ENCODE results near the gene STPG1.

- TF ChIP-seq TAF1 (IDR thresholded peaks at IDR 0.05; ENCODE audit: low read depth) (no peak), EP300 (conservative IDR thresholded peaks at IDR 0.05; ENCODE audit: poor library complexity, severe bottlenecking) (no peak), EZH2 (IDR thresholded peaks at IDR 0.05; ENCODE audit: borderline replicate concordance, insufficient read depth, low read length, poor library complexity, severe bottlenecking) (no peak), MXI1 (conservative IDR thresholded peaks at IDR 0.05; ENCODE audit: poor library complexity, severe bottlenecking) (no peak), RAD21 (conservative IDR thresholded peaks at IDR 0.05) (no peak)
- TF ChIP-seq, protein P1, sequence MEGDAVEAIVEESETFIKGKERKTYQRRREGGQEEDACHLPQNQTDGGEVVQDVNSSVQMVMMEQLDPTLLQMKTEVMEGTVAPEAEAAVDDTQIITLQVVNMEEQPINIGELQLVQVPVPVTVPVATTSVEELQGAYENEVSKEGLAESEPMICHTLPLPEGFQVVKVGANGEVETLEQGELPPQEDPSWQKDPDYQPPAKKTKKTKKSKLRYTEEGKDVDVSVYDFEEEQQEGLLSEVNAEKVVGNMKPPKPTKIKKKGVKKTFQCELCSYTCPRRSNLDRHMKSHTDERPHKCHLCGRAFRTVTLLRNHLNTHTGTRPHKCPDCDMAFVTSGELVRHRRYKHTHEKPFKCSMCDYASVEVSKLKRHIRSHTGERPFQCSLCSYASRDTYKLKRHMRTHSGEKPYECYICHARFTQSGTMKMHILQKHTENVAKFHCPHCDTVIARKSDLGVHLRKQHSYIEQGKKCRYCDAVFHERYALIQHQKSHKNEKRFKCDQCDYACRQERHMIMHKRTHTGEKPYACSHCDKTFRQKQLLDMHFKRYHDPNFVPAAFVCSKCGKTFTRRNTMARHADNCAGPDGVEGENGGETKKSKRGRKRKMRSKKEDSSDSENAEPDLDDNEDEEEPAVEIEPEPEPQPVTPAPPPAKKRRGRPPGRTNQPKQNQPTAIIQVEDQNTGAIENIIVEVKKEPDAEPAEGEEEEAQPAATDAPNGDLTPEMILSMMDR (IDR thresholded peaks at IDR 0.05; ENCODE audit: poor library complexity, severe bottlenecking): no peak
- TF ChIP-seq, protein P2, sequence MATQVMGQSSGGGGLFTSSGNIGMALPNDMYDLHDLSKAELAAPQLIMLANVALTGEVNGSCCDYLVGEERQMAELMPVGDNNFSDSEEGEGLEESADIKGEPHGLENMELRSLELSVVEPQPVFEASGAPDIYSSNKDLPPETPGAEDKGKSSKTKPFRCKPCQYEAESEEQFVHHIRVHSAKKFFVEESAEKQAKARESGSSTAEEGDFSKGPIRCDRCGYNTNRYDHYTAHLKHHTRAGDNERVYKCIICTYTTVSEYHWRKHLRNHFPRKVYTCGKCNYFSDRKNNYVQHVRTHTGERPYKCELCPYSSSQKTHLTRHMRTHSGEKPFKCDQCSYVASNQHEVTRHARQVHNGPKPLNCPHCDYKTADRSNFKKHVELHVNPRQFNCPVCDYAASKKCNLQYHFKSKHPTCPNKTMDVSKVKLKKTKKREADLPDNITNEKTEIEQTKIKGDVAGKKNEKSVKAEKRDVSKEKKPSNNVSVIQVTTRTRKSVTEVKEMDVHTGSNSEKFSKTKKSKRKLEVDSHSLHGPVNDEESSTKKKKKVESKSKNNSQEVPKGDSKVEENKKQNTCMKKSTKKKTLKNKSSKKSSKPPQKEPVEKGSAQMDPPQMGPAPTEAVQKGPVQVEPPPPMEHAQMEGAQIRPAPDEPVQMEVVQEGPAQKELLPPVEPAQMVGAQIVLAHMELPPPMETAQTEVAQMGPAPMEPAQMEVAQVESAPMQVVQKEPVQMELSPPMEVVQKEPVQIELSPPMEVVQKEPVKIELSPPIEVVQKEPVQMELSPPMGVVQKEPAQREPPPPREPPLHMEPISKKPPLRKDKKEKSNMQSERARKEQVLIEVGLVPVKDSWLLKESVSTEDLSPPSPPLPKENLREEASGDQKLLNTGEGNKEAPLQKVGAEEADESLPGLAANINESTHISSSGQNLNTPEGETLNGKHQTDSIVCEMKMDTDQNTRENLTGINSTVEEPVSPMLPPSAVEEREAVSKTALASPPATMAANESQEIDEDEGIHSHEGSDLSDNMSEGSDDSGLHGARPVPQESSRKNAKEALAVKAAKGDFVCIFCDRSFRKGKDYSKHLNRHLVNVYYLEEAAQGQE (IDR thresholded peaks at IDR 0.05; ENCODE audit: borderline replicate concordance): no peak
These were observed 88.7 kb downstream of the STPG1 start for GRCh38 chr1:24324903-24325302.

Data from neural cell (in vitro differentiated cells).